Occipital lobe (tissue), 2 donors: ENCODE measurements around the gene CUX1. TPM values are rescaled to one million over a fixed set of nuclear protein-coding genes. Genes with fewer than 3 reads are reported as not detected.
"Not testable (repeated sequence)": the region's sequence is repeated elsewhere in the genome, so short reads cannot be mapped to it uniquely, and the experiment has no call there.

Experiments
- DNase-seq: peaks from one replicate; lab custom pipeline; 2025; lab: John Stamatoyannopoulos, UW
- total RNA-seq: library from RNA; depleted of rRNA; stranded (reverse); fragments of >200 nt; gene quantifications from one replicate; pipeline ENCODE4 v1.2.3, GENCODE V29; 2014

The CUX1 gene
- total RNA-seq, 1 donor from 2014 or later: 23.2 TPM

DNA sequence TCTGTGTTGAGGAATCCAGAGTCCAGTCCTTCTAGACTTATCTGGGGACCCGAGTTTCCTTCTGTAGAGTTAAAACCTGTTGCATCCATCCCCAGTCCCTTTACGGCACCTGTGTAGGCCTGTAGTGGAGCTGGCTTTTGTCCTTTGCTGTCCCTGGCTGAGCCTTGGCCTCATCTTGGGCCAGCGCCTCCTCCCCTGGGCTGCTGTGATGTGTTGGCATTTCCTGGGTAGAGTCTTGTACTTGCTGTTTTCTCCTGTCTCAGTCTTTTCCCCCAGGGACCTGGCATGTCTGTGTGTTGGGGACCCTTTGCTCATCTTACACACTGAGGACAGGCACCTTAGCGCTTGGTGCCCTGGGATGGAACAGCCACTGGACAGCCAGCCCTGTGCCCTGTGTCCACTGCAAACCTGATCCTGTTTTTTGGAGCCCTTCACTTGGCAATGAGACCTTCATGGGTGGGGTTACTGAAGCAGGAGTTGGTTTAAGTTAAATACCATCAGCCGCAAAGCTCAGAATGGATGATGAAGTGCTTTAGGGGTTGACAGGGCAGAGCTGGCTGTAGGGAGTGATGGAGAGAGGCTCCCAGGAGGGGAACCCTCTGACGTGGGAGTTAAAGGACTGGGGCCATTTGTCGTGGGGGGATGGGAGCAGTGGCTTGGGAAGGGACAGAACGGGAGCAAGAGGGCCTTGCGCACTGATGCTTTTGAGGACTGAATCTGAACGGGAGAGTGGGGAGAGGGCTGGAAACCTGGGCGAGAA, 50.9 kb downstream of the CUX1 start:
- no peak for DNase-seq

DNA sequence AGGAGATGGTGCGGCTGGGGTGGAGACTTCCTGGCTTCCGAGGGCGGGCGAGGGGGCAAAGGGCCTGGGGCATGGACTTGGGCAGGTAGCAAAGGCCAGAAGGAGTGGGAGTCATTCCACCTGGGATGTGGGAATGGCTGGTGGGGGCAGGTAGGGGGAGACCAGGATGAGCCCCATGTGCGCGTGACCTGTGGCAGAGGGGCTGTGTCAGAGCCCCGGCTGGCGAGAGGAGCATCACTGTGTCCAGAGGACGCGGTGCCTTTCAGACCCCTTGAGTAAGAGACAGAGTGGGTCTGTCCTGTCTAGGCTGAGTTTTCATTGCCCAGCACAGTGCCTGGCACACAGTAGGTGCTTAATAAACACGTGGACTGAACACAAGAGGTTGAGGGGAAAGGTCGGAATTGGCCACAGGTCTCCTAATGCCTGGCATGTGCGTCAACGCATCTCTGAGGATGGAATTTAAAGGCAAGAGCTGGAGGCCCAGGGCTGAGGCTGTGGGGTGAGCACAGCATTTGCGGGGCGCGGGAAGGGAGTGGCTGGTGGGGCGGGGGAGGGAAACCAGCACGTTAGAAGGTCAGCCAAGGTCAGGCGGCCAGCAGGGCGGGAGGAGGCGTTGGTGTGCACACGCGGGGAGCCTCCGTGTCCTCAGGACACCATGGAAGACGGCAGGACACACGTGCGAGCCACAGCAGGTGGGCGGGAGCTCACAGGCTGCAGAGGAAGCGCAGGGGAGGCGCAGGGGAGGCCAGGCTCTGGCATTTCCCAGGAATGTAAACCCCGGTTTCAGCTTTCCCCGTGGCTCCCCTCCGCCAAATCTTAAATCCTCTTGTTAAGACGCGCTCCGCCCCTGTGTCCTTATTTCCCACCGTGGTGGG, 51.8 kb downstream of the CUX1 start:
- DNase-seq: no peak

DNA sequence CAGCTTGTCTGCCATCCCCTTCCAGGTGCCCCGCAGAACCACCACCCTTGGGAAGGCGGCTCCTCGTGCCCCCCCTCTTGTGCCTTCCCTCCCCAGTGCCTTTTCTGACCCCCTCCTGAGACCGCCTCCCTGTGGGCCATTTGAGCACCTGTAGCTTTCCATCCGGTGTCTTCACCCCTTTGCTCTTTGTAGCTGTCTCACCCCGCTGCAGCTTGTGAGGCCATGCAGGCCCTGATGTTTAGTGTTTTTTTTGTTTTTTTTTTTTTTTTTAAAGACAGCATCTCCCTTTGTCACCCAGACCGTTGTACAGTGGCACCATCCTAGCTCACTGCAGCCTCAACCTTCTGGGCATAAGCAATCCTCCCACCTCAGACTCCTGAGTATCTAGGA, 52.5 kb downstream of the CUX1 start:
- DNase-seq: no peak

DNA sequence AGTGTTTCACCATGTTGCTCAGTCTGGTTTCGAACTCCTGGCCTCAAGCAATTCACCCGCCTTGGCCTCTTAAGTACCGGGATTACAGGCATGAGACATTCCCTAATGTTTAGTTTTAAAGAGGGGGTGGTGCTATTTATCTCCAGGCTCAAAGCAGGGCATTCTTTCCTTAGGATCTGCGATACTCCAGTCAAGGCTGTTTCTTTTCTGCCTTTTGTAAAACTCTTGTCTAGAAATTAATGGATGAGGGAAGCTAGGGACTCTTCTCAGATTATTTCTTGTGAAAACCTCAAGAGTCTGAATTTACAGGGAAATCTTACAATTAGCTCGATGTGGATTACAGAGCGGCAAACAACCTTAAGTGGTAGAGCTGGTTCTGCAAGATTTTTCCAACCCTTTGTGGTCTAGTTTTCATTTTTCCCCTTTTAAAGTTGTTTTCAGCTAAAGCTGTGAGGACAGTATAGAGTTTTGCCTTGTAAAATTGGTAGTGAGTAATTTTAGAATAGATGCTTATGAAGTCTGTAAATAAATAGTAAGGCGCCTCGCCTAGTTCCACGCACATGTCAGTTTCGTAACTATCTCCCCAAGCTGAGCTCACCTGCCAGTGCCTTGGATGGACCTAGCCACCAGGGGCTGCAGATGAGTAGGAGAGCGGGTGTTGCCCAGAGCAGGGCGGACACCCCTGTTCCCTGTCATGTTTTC, 53.1 kb downstream of the CUX1 start:
- DNase-seq: no peak

DNA sequence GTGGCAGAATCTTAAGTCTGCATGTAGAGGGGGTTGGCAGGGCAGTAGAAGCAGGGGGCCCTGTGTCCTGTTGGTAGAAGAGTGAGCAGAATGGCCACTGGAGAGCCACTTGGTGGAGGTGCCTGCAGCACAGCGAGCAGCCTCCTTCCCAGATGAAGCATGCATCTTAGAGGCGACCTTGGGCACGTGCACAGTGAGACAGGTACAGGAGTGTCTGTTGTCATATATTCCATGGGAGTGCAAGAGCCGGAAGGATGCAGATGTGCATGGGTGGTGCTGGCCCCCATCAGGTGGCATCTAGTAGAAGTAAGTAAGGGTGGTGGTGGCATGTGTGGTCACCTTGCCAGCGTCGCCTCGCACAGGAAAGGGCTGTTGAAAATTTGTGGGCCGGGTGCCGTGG, 53.9 kb downstream of the CUX1 start:
- no peak for DNase-seq

DNA sequence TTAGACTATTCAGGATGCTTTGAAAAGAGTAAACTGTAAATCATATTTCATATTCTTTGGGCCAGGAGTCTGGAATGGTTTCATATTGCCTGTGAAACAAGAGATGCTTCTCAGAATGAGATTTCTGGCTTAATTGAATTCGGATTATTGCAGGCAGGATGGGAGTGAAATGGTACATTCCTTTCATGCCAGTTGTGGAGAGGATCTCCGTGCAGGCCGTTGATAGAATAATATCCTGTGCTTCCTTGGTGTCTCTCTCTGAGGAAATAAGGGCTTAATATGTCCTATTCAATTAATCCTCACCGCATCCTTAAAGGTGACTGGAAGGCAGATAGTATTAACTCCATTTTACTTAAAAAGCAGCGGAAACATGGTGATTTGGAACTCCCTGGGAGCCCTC, 56.6 kb downstream of the CUX1 start:
- no peak for DNase-seq

DNA sequence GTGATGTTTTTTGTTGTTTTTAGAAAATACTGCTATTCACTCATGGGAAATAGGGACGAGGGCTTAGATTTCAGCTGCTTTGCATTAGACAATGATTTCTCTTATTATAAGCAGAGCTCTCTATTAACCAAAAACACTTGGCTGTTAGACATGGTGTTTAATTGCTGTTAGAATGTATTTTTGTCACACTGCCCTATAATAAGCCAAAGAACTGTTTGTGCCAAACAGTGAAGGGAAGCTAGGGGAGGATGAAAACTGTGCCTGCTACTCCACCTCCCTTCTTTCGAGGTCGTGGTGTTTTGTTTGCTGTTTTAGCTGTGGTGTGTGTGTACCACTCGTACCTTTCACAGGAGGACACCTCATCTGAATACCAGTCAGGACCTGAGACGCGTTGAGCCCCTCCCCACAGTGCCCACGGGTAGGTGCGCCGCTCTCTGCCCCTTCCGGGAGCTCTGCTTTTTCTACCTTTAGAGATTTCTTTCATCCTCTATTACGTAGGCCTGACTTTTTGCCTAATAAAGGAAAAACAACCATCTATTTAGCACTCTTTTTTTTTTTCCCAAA, 57.9 kb downstream of the CUX1 start:
- DNase-seq: no peak

DNA sequence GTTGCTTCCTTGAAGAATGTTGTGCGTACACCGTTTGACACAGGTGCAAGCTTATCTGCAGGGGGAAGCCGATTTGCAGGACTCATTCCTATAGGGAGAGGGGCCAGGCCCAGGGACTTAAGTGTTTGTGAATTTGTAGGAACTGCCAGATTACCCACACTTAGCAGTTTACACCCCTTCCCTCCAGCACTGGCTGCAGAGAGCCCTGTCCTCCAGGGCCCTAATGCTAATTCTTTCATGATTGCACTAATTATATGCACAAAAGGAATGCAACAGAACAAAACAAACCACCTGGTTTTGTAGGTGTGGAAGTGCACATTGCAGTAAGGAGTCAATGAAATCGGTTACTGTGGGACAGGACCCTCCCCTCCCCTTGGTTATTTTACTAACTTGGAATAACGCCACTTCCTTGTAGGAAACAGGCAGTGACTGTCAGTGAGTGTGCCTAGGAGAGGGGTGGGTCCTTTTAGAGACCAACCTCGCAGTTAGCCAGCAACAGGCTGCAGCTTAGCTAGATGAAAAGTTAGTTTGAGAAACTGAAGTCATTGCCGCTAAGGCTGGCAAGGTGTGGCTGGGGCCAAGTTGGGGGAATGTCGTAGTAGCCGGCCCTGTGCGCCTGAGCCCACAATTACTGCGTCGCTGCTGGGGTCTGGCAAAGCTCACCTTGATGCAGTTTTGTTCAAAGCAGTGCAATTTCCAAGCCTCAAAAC, 60.6 kb downstream of the CUX1 start:
- DNase-seq: no peak

DNA sequence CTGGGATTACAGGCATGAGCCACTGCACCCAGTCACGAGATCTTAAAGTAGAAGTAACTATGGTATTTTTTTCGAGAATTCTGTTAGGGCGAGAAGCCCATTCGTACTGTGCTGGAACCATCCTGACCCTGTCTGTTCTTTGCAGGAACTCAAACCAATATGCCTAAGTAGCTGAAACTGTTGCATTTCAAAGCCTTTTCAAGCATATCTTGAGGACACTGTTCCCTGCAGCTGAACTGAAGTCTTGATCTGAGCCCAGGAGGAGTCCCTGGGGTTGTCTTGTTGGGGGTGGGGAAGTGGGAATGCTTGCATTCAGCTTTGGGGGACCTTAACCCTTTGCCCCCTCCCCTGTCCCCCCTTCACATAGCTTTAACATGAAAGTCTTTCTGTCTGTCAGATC, 61.5 kb downstream of the CUX1 start:
- DNase-seq: no peak

DNA sequence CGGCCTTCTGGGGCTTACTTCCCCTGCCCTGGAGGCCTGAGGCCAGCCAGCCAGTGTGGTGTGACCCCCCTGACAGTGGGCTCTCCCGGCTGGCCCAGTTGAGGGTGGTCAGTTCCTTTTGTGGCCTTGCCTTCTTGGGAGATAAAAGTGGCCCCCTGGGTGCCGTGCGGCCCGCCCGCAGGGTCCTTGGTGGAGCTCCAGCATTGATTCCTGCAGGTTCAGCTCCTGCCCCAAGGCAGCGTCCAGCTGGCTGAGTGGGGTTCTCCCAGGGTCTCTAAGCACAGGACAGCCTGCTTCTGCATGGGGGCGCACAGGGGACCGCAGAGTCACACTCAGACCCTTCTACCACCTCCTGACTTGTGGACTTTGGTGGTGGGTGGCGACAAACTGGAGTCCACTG, 62.1 kb downstream of the CUX1 start:
- DNase-seq: no peak

DNA sequence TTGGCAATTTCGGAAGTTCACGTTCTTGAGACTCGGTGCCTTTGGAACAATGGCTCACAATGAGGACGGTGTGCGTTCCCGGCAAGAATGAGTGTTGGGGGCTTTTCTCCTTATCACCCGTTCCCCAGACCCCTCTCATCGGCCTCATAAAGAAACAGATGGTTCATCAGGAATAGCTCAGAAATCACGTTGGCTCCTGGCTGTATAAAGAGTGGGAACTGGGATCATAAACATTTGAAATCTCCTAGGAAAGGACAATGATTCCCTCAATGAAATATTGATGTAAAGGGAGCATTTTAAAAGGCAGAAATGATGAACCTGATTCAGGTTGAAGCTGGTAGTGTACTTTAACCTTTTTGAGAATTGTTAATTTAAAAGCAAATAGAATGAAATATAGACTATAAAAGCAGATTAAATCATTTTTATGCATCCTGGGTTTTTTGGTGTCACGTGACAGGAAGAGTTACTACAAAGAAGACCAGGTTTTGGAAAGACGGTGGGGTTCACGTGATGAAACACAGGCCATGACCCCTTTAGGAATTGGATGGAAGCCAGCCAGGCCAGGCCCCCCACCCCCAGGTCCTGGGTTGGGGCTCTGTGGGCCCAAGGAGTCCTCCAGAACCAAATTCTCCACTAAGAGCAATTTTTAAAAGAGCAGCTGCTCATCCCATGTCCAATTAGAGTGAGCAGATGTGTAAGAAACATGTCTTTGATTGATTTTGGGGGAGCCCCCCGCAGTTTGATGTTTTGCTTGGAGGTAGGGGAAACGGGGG, 63.0 kb downstream of the CUX1 start:
- no peak for DNase-seq

DNA sequence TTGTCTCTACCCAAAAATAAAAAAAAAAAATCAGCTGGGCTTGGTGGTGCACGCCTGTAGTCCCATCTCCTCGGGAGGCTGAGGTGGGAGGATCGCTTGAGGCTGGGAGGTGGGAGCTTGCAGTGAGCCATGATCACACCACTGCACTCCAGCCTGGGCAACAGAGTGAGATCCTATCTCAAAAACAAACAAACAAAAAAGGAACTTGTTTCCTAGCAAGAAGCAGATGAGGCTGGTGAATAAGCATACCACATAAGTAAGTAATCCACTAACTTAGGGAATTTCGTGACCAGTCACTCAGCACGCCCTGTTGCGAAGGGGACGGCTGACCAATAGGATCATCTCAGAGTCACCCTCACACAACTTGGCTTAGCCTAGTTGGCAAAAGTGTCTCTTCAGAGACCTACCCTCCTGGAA, 64.6 kb downstream of the CUX1 start:
- DNase-seq: no peak

DNA sequence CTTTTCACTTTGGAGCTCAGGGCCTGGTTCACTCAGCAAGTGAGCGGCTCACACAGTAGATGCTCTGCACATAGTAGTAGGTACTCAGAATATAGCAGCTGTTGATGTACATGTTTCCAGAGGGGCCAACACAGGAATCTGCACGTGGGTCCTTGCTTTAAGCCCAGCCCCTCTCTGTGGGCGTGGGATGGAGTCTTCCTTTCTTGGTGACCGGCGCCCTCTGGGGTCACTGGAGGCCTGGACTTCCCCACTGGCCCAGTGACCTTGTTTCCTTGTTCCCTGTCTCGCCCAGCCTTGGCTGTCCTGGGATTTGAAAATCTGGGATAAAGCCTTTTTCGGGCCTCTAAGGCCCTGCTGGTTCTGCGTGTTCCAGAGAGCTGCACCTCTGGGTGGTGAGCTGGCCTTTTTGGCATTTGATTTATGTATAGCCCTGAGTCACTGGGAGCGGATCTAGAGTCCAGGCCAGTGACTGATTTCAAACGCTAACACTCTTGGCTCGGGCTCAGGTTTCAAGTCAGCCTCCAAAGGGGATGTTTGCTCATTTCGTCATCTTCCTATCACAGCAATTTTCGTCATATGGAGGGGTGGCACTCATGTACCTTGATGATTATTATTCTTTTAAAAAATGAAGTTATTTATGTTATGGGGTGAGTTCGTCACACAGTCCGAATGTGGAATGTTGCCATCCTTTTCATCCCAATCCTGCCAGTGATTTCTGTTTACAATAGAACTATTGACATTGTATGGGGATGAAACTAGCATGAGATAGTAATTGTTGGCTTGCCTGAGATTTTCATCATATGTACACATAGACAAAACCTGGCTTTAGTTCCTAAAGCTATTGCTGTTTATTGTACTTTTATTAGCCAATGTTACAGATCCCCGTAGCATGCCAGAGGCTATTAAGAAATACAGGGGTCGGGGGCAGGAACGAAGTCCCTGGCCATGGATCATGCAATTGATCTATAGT, 65.5 kb downstream of the CUX1 start:
- DNase-seq: peak; percentile 16

DNA sequence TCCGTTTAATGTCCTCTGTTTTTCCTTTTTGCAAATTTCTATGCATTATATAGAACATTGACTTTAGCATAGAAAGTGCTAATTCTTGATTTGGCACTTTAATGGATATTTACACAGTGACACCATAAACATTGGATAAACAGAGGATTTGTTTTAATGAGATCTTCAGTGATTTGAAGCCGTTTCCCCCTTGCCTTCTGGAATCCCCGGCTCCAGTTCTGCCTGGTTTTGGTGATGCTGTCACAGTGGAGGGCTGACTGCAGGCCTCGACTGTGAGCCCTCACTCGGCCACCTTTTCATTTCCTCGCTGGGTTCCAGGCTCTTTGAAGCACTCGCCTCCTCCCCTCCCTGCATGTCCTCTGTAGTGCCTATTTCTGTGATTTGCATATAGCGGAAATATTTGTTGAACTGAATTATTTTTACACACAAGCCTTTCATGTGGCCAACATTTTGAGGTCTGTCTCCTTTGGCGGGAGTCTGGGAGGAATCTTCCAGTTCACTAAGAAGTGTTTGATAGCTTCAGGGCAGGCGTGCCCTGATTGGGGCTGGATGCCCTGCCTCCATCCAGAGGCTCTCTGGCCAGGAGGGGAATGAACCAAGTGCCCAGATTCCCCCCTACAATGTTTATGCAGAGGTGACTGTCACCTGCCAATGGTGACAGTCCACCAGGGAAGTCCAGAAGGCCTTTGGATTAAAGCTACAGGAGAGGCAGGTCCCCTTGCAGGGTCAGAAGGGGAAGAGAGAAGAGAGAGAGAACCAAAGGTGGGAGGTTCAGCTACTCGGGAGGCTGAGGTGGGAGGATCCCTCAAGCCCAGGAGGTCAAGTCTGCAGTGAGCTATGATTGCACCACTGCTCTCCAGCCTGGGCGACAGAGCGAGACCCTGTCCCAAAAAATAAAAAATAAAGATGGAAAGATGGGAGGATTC, 67.5 kb downstream of the CUX1 start:
- DNase-seq: no peak

DNA sequence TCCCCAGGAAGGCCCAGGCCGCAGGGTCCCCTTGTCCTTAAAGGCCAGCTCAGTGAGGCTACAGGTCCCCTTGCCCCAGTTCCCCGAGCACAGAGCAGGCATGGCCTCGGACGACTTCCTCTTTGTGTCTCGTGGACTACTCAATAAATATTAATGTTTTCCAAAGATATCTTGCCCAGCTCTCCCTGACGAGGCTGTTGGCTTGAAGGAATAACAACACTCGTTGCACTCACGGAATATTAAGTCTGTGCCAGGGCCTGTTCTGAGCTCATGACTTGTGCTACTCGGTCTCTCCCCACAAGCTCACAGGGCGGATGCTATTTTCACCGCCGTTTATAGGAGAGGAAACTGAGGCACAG, 68.2 kb downstream of the CUX1 start:
- DNase-seq: no peak

DNA sequence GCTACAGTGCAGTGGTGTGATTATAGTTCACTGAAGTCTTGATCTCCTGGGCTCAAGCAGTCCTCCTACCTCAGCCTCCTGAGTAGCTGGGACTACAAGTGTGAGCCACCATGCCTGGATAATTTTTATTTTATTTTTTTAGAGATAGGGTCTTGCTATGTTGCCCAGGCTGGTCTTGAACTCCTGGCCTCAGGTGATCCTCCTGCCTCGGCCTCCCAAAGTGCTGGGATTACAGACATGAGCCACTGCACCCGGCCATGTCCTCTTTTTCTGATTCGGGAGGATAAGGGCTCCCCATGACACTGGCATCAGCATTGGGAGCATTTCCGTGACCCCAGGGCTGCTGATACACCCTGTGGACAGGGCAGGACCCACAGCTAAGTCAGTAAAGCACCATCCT, 69.9 kb downstream of the CUX1 start:
- not testable (repeated sequence) for DNase-seq

DNA sequence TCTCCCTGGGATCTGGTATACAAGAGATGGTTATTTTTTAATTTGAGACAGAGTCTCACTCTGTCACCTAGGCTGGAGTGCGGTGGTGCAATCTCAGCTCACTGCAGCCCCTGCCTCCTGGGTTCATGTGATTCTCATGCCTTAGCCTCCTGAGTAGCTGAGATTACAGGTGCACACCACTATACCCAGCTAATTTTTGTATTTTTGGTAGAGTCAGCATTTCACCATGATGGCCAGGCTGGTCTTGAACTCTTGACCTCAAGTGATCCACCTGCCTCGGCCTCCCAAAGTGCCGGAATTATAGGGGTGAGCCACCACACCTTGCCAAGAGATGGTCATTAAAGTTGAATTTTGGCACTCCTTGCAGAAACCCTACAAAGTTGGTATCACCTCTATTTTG, 71.1 kb downstream of the CUX1 start:
- DNase-seq: not testable (repeated sequence)
